PC-3 (cell line): ENCODE results near the gene MYO5A.

Source experiments
- CTCF ChIP-seq: fragments of 300-600 bp; sonication (generic); conservative IDR thresholded peaks from 2 replicates; pipeline ENCODE4 v1.5.1; 2017; ENCODE audit warnings: antibody characterized with exemption, low read depth, mild to moderate bottlenecking, low read length
- EZH2 ChIP-seq: fragments of 300-600 bp; sonication (generic); IDR thresholded peaks from one replicate; pipeline ENCODE4 v1.6.1; 2017; ENCODE audit warnings: antibody characterized with exemption, mild to moderate bottlenecking, low read length; ENCODE audit not compliant: unreplicated experiment
- EZH2phosphoT487 ChIP-seq: fragments of 300-600 bp; sonication (generic); IDR thresholded peaks from 2 replicates; pipeline ENCODE4 v1.6.1; 2018; ENCODE audit warnings: mild to moderate bottlenecking, antibody characterized with exemption, low read length, borderline replicate concordance

GRCh38 chr15:52464478-52464877 is 64.2 kb downstream of the MYO5A start:
- TF ChIP-seq CTCF (no peak), EZH2 (no peak), EZH2phosphoT487 (no peak)
